HCT116 (cell line): Measurements from ENCODE around the gene ATXN1. TPM values are rescaled to one million over a fixed set of nuclear protein-coding genes. Genes with fewer than 3 reads are reported as not detected.
A peak's percentile ranks its signal among the peaks of the same experiment; 100 is the strongest.
"Not testable (repeated sequence)": the region's sequence is repeated elsewhere in the genome, so short reads cannot be mapped to it uniquely, and the experiment has no call there.

ENCODE experiments used
- ATAC-seq: fragments of 200-7000 bp; cut with Tn5 transposase; 2 replicates; pipeline ENCODE4 v1.9.1; 2020; ENCODE audit warnings: mild to moderate bottlenecking, moderate library complexity
- BruUV-seq: library from RNA; stranded (reverse); fragments of 400-500 nt; replicated peaks from 2 replicates; lab custom pipeline; 2021; lab: Mats Ljungman, UMichigan
- CTCF ChIA-PET: fragments of 300-600 bp; sonication (Branson Sonifier 250); formaldehyde crosslinking; loops from one replicate; lab custom pipeline; 2021; ENCODE audit warnings: antibody characterized with exemption; lab: Charles Lee
- POLR2A ChIA-PET: fragments of 300-600, 350-600 bp; sonication (Branson Sonifier 250); formaldehyde crosslinking; loops from one replicate; lab custom pipeline; 2021; ENCODE audit warnings: antibody characterized with exemption; lab: Charles Lee
- RAD21 ChIA-PET, 2 experiments: fragments of 300-600 bp; sonication (Branson Sonifier 250); formaldehyde crosslinking; loops; one replicate each; lab custom pipeline; 2023; ENCODE audit warnings: low total read pairs in 2 of 2; ENCODE audit not compliant: uncharacterized antibody in 2 of 2, unreplicated experiment in 2 of 2, low non-redundant PET in 1 of 2; lab: Charles Lee
- DNase-seq: peaks from one replicate; pipeline ENCODE4 v3.0.0-alpha.2; 2010; ENCODE audit warnings: low read depth, low spot score
- H2AFZ ChIP-seq: fragments of 200-600 bp; shearing (Covaris generic), sonication (generic); 2 replicates; pipeline ENCODE4 v1.6.1; 2017; ENCODE audit warnings: low read depth, mixed run types, mixed read lengths, antibody characterized with exemption, low read length; ENCODE audit not compliant: poor library complexity, severe bottlenecking
- H3K27ac ChIP-seq: 2 replicates; pipeline ENCODE4 v1.5.1; 2012; ENCODE audit warnings: low read depth, low read length
- H3K27me3 ChIP-seq: fragments of 200-600 bp; sonication (generic); 2 replicates; pipeline ENCODE4 v1.6.1; 2016; ENCODE audit warnings: mixed run types, low read length, mixed read lengths; ENCODE audit not compliant: insufficient read depth
- H3K36me3 ChIP-seq, 2 experiments: fragments of 200-500 bp in 1 of 2; fragments of 200-600 bp in 1 of 2; sonication (Bioruptor generic) in 1 of 2; sonication (generic) in 1 of 2; 2 replicates each; pipeline versions ENCODE4 v1.5.1 to v1.6.1; 2014 to 2016; ENCODE audit warnings: low read length in 2 of 2, inconsistent platforms in 1 of 2, mixed read lengths in 1 of 2, mixed run types in 1 of 2; ENCODE audit not compliant: insufficient read depth in 2 of 2, control insufficient read depth in 1 of 2
- H3K4me1 ChIP-seq, 2 experiments: fragments of 200-600 bp in 1 of 2; sonication (generic) in 1 of 2; 2 replicates each; pipeline versions ENCODE4 v1.5.1 to v1.6.1; 2012 to 2017; ENCODE audit warnings: low read length in 2 of 2, inconsistent platforms in 1 of 2, mild to moderate bottlenecking in 1 of 2, mixed read lengths in 1 of 2, mixed run types in 1 of 2, moderate library complexity in 1 of 2; ENCODE audit not compliant: insufficient read depth in 2 of 2, control insufficient read depth in 1 of 2
- H3K4me2 ChIP-seq: fragments of 200-600 bp; sonication (generic); 2 replicates; pipeline ENCODE4 v1.6.1; 2017; ENCODE audit warnings: mixed run types, low read length, mixed read lengths
- H3K4me3 ChIP-seq, 2 experiments: fragments of 200-600 bp in 1 of 2; sonication (generic) in 1 of 2; replicated peaks in 1 of 2; 2 replicates each; pipeline ENCODE4 v1.5.1; 2011 to 2016; ENCODE audit warnings: low read length in 2 of 2, control low read depth in 1 of 2, low read depth in 1 of 2, mild to moderate bottlenecking in 1 of 2, mixed read lengths in 1 of 2, mixed run types in 1 of 2
- H3K79me2 ChIP-seq: fragments of 200-600 bp; sonication (generic); 2 replicates; pipeline ENCODE4 v1.6.1; 2017; ENCODE audit warnings: mild to moderate bottlenecking, mixed run types, low read length, moderate library complexity, mixed read lengths; ENCODE audit not compliant: insufficient read depth
- H3K9ac ChIP-seq: fragments of 200-600 bp; sonication (generic); 2 replicates; pipeline ENCODE4 v1.6.1; 2016; ENCODE audit warnings: low read length, mixed read lengths
- H3K9me2 ChIP-seq: fragments of 200-600 bp; sonication (generic), shearing (Covaris generic); 2 replicates; pipeline ENCODE4 v1.6.1; 2017; ENCODE audit warnings: mixed run types, mild to moderate bottlenecking, moderate library complexity; ENCODE audit not compliant: insufficient read depth
- H3K9me3 ChIP-seq, 2 experiments: fragments of 200-500 bp in 1 of 2; fragments of 200-600 bp in 1 of 2; sonication (Bioruptor generic) in 1 of 2; sonication (generic) in 1 of 2; 2 replicates each; pipeline ENCODE4 v1.6.1; 2014 to 2017; ENCODE audit warnings: low read length in 2 of 2, mixed read lengths in 2 of 2, inconsistent platforms in 1 of 2, low read depth in 1 of 2, mild to moderate bottlenecking in 1 of 2, mixed run types in 1 of 2, moderate library complexity in 1 of 2; ENCODE audit not compliant: control insufficient read depth in 1 of 2, insufficient read depth in 1 of 2
- H4K20me1 ChIP-seq: fragments of 200-600 bp; sonication (generic), shearing (Covaris generic); 2 replicates; pipeline ENCODE4 v1.6.1; 2017; ENCODE audit warnings: mixed run types, mild to moderate bottlenecking, moderate library complexity; ENCODE audit not compliant: insufficient read depth
- CBX3 ChIP-seq: IDR thresholded peaks from 2 replicates; pipeline ENCODE4 v1.6.1; 2012; ENCODE audit warnings: low read depth
- CEBPB ChIP-seq: IDR thresholded peaks from 2 replicates; pipeline ENCODE4 v1.6.1; 2012; ENCODE audit warnings: low read depth
- CTCF ChIP-seq, 3 experiments: fragments of 200-600 bp in 1 of 3; sonication (generic) in 1 of 3; IDR thresholded peaks in 2 of 3; conservative IDR thresholded peaks in 1 of 3; 2 replicates each; pipeline ENCODE4 v1.5.1; 2012 to 2017; ENCODE audit warnings: low read depth in 2 of 3, low read length in 2 of 3, antibody characterized with exemption in 1 of 3, borderline replicate concordance in 1 of 3, control low read depth in 1 of 3, mild to moderate bottlenecking in 1 of 3, mixed read lengths in 1 of 3, mixed run types in 1 of 3, moderate library complexity in 1 of 3; ENCODE audit not compliant: insufficient read depth in 1 of 3
- ELF1 ChIP-seq: IDR thresholded peaks from 2 replicates; pipeline ENCODE4 v1.6.1; 2012; ENCODE audit warnings: low read depth, borderline replicate concordance
- FOSL1 ChIP-seq: IDR thresholded peaks from 2 replicates; pipeline ENCODE4 v1.6.1; 2012; ENCODE audit warnings: low read depth
- JUND ChIP-seq: IDR thresholded peaks from 2 replicates; pipeline ENCODE4 v1.6.1; 2012
- MAX ChIP-seq: IDR thresholded peaks from 2 replicates; pipeline ENCODE4 v1.6.1; 2012
- POLR2AphosphoS5 ChIP-seq: IDR thresholded peaks from 2 replicates; pipeline ENCODE4 v1.6.1; 2011; ENCODE audit warnings: mild to moderate bottlenecking, low read depth, low read length, moderate library complexity
- RAD21 ChIP-seq: IDR thresholded peaks from 2 replicates; pipeline ENCODE4 v1.6.1; 2012; ENCODE audit warnings: low read depth, mild to moderate bottlenecking
- SP1 ChIP-seq: IDR thresholded peaks from 2 replicates; pipeline ENCODE4 v1.6.1; 2012; ENCODE audit warnings: low read depth
- ZBTB33 ChIP-seq: IDR thresholded peaks from 2 replicates; pipeline ENCODE4 v1.6.1; 2011; ENCODE audit warnings: mild to moderate bottlenecking, low read length, moderate library complexity; ENCODE audit not compliant: insufficient replicate concordance; ENCODE audit errors: extremely low read depth
- intact Hi-C: fragments of 100-400 bp; cut with micrococcal nuclease; formaldehyde crosslinking; loops from 2 replicates; pipeline ENCODE4 v1.10.0; 2022
- total RNA-seq: library from RNA; stranded (reverse); gene quantifications from one replicate; pipeline ENCODE4 v1.2.1, GENCODE V29; 2021; ENCODE audit not compliant: unreplicated experiment

ATXN1 gene
- total RNA-seq, 1 experiment from 2014 or later, result 21.0 TPM

GRCh38 chr6:16540383-16540782 lies 220.9 kb downstream of the ATXN1 start:
- H3K4me3 ChIP-seq, CTCF ChIA-PET, H3K27ac ChIP-seq, ATAC-seq, POLR2A ChIA-PET, DNase-seq, H3K9ac ChIP-seq, H3K4me2 ChIP-seq, BruUV-seq, intact Hi-C loops, RAD21 ChIA-PET, H3K36me3 ChIP-seq, H2AFZ ChIP-seq, H3K79me2 ChIP-seq, H3K27me3 ChIP-seq, H3K9me3 ChIP-seq, H3K9me2 ChIP-seq, H4K20me1 ChIP-seq: not testable (repeated sequence)
- H3K4me1 ChIP-seq, result peaks cover 20 to 36% of the 10 kb centered on the region in 2 experiments

- Histone ChIP-seq H3K9me3 (no peaks in the 10 kb centered on the region), H3K79me2 (no peaks in the 10 kb centered on the region), H3K4me1 (peaks cover 20 to 32% of the 10 kb centered on the region in 2 experiments), H2AFZ (no peak overlapping the region), H3K27me3 (no peaks in the 10 kb centered on the region), H3K27ac (peak overlapping the region; percentile 11; the same call in 1 of the 2 replicates), H3K9ac (no peak overlapping the region), H3K9me2 (no peaks in the 10 kb centered on the region), H3K4me3 (peak overlapping the region in 1 of 2 experiments; percentile 27; a peak in 1 of 4 replicates), H4K20me1 (no peaks in the 10 kb centered on the region), H3K36me3 (no peaks in the 10 kb centered on the region), H3K4me2 (peak overlapping the region; percentile 66)
- ChIA-PET POLR2A (no interaction called here), CTCF (interaction anchor here (0.9 kb wide), 1 partner anchor 25 kb away, joined by 3 read pairs; no protein-coding TSS in a partner anchor), RAD21 (interaction anchor here in 1 of 2 experiments (0.9 kb wide), 1 partner anchor 222 kb away, joined by 3 read pairs; the partner anchor contains the start of gene ATXN1)
- intact Hi-C loops, result no loop called here
- DNase-seq (peak; percentile 78), ATAC-seq (peak; percentile 88)
- TF ChIP-seq FOSL1 (peak; percentile 71), SP1 (peak; percentile 55), POLR2AphosphoS5 (no peak), CBX3 (peak; percentile 49; the same call in 1 of the 2 replicates), CTCF (IDR thresholded peaks at IDR 0.05 in 2 of 3, conservative IDR thresholded peaks at IDR 0.05 in 1 of 3; ENCODE audit: borderline replicate concordance in 1 of 3, insufficient read depth in 1 of 3, low read depth in 2 of 3, low read length in 2 of 3) (no peak), MAX (peak; percentile 32; the same call in 1 of the 2 replicates), JUND (peak; percentile 72), ZBTB33 (no peak), RAD21 (peak; percentile 27; the same call in 1 of the 2 replicates), CEBPB (0 out of 2 replicates have a peak, but pooled peaks have one; percentile 21), ELF1 (no peak)
- no TSS peak for BruUV-seq
Measured at GRCh38 chr6:16539086-16539931, 222.0 kb downstream of the ATXN1 start.
